Measurements from ENCODE around the gene CCDC9.

Gene CCDC9

DNA sequence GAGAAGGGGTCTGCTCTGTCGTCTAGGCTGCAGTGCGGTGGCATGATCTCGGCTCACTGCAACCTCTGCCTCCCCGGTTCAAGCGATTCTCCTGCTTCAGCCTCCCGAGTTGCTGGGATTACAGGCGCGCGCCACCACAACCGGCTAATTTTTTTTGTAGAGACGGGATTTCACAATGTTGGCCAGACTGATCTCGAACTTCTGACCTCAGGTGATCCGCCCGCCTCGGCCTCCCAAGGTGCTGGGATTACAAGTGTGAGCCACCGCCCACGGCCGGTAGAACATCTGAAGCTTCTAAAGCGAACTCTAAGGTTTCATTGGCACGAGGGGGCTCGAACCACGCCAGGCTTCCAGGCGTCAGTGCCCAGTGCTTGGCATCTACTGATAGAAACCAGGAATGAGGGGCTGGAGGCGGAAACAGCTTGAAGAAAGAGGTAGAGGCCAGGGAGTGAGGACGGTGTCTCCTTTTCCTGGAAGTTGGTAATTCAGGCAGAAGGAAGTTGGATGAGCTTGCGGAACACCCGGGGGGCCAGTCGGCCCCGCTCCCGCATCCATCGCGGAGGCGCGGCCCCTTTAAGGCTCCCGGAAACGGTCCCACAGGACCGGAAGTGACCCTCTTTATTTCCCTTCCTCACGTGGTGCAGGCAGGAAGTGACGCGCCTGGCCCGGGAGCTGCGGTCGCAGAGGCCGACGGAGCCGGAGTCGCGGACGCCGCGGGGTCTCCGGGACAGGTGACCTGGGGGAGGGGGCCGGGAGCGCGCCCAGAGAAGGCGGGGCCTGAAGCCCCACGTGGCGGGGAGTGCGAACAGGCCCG is at the start of gene CCDC9:
TSS of gene CCDC9 (plus strand) at position 647 of the 814 bp plus-strand sequence. CDS start 1,876 bp downstream, outside the sequence.
- in situ Hi-C loops (cut with MboI; ENCODE audit: low sequenced_read_pairs), result no loop called here

DNA sequence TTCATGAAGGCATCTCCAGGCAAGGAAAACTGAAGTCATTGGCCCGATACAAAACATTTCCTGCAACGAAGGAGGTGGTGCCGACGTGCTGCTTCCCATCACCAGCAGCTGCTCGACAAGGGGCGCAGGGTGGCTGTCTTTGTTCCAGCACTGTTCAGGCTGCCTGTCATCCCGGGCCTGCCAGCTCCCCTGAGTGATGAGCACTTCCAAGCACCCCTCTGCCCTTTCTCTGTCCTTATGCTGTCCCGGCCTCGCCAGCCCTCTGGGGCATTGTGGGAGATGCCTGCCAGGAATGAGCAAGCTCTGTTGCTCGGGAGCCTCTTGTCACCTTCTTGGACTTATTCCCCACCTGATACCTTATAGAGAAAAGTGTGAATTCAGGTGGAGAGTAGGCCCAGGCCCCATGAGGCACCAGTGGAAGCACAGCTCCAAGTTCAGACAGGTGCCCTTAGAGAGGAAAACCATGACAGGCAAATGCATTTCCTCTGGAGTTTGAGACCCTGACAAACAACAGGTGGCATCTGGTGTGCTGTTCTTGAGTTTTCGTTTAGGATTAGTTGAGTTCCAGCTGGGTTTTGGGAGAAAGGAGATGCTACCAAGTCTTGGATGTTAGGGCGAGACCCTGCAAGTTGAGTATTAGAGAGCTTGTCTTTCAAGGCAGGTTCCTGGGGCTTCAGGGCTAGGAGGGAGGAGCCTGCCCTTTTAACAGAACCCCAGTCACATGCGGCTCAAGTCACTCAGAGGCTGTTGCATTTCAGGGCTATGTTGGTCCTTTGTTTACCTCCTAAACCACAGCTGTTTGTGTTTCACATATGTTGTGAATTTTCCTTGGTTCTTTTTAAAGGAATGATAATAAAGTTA is 46.8 kb upstream of the CCDC9 start:
- in situ Hi-C loops (cut with MboI; ENCODE audit: low sequenced_read_pairs), result no loop called here

DNA sequence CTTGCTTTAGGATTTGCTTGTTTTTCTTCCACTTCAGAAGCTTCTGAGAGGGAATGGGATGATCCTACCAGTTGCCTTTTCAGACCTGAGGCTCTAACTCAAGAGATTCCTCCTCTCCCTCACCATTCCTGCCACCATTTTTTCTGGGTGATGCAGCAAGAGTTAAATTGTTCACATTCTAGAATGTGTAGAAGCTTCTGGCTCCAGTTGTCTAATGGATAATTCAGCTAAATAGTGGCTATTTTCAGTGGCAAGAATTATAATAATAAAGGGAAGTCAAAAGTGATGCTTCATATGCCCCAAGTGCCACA is 46.2 kb upstream of the CCDC9 start:
- in situ Hi-C loops (cut with MboI; ENCODE audit: low sequenced_read_pairs), result no loop called here

DNA sequence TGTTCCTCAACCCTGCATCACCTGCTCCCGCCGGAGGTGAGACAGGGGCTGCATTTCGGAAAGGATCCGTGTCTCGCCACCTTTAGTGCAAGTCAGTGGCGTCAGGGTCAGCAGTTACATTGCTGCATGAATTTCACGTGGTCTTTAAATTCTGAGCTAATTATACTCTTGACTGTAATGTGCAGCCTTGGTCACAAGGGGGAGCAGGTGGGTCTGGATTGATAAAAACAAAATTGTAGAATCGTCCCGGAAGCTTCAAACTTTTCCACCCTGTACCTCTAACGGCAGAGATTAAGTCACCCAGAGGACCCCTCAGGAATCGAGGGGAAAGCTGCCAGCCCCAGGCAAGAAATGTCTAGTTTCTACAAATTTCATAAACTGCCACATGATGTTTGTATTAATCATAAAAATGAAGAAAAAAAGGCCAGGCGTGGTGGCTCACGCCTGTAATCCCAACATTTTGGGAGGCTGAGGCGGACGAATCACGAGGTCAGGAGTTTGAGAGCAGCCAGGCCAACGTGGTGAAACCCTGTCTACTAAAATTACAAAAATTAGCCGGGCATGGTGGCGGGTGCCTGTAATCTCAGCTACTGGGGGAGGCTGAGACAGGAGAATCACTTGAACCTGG is 45.5 kb upstream of the CCDC9 start:
- in situ Hi-C loops (cut with MboI; ENCODE audit: low sequenced_read_pairs), result no loop called here

DNA sequence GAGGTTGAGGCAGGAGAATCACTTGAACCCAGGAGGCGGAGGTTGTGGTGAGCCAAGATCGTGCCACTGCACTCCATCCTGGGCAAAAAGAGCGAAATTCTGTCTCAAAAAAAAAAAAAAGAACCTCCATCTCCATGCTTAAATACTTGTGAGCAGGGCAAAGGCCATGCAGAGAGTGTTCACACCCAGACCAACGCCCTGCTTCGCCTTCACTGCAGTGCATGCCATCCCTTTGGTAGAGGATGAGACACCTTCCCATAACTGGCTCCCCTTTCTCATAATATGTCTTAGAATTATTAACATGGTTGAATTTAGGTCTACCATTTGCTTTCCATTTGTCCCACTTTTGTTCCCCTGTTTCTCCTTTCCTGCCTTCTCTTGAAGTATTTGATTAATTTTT is 40.7 kb upstream of the CCDC9 start:
- in situ Hi-C loops (cut with MboI; ENCODE audit: low sequenced_read_pairs), result no loop called here

DNA sequence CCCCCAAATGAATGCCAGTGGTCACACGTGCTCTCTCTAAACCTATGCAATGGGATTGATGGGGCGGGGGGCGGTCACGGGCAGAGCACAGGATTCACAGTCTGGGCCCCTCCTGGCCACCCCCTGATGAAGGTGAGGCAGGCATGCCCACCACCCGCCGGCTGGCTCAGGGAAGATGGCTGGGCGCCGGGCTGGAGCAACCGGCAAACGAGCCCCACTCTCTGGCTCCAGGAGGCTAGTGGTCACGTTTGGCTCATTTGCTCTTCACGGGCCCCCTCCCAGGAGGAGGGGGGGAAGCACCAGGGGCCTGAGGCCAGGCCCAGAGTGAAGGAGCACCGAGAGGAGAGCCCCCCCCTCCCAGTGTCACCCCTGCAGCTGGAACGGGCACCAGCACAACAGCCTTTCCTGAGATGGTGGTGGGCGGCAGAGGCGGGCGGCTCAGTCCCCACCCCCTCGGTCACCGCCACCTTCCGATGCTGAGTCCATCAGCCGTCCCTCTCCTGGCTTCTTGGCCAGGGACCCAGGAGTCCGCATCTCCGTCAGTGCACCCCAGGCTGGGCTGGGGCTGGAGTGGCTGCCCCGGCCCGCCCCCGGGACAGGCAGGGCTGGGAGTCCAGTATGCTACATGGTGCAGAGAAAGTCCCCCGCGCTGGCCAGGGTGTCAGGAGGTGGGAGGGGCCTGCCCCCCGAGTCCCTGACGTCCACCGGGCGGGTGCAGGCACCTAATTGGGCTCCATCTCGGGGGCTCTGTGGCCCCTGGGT is 35.1 kb upstream of the CCDC9 start:
- in situ Hi-C loops (cut with MboI; ENCODE audit: low sequenced_read_pairs), result no loop called here

DNA sequence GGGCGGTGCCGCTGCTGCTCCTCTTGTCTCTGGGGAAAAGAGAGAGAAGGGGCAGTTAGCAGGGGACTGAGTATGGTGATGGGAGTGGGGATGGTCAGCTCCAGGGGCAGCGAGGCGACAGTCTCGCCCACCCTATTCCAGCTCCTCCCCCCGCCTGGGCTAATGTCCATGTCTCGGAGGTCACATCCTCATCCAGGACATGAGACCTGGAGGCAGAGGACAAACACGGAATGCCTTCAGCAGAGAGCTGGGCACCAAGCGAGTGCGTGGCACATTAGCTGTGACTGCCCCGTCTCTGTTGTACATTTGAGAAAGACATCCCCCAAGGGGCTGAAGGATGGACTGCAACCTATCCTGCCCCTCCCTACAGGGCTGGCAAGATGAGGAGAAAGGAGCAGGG is 34.4 kb upstream of the CCDC9 start:
- in situ Hi-C loops (cut with MboI; ENCODE audit: low sequenced_read_pairs), result no loop called here

DNA sequence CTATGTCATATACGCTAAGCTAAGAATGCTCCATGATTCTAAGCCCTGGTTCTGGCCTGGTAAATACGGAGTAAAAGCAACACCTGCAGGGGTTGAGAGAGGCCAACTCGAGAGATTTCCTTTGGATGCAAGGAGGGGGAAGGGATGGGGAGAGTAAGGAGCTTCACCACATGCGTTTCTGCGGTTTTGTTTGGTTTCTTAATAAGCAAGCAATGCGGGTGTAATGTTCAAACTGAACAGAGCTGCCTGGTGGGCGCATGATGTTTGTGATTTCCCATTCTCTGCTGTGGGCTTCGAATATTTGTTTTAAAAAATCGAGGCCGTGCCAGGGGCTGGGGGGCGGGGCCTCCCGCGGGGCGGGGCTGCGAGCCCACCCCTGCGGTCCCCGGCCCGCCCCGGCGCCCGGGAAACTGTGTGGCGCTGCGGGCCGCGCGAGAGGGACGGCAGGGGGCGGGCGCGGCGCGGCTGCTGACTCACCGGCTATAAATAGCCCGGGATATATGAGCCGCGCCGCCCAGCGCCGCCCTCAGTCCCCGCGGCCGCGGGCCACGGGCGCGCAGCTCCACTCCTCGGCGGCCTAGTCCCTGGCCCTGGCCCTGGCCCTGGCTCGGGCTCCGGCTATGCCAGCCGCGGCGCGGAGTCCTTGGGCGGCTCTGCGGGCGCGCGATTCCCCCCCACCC is 30.4 kb upstream of the CCDC9 start:
- in situ Hi-C loops (cut with MboI; ENCODE audit: low sequenced_read_pairs), result no loop called here

DNA sequence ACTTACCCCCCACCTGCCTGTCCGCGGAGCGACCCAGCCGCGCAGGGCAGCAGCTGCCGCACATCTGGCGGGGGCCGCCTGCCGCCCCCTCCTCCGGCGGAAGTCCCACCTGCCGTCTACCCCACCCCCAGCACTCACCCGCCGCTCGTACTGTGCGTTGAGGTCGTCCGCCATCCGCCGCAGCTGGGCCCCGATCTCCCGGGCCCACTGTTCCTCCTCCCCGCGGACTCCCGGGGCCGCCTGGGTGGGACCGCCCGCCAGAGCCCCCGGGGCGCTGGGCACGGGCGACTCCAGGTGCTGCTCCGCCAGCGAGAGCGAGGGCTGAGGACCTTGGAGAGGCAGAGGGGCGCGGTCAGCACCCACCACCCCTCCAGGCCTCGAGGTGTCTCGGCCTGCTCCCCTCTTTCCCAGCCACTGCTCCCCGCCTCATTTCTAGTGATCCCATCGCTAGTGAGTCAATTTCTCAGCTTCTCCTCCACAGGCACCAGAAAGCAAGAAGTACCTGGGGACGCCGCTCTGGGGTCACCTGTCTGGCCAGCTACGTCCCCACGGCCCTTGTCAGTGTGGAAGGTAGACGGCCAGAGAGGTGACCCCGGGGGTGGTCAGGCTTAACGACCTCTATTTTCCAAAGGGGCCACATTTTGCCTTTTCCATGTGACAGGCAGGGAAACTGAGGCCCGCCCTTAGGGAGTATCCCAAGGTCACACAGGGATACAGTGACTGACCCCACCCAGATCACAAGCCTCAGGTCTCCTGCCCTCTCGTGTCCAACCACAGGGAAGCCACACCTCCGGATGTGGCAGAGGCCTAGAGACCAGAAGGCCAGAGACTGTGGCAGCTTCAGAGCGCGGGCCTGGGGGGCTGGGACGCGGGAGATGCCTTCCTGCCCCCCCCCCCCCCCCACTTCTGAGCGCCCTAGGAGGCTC is 29.6 kb upstream of the CCDC9 start:
- in situ Hi-C loops (cut with MboI; ENCODE audit: low sequenced_read_pairs), result no loop called here

DNA sequence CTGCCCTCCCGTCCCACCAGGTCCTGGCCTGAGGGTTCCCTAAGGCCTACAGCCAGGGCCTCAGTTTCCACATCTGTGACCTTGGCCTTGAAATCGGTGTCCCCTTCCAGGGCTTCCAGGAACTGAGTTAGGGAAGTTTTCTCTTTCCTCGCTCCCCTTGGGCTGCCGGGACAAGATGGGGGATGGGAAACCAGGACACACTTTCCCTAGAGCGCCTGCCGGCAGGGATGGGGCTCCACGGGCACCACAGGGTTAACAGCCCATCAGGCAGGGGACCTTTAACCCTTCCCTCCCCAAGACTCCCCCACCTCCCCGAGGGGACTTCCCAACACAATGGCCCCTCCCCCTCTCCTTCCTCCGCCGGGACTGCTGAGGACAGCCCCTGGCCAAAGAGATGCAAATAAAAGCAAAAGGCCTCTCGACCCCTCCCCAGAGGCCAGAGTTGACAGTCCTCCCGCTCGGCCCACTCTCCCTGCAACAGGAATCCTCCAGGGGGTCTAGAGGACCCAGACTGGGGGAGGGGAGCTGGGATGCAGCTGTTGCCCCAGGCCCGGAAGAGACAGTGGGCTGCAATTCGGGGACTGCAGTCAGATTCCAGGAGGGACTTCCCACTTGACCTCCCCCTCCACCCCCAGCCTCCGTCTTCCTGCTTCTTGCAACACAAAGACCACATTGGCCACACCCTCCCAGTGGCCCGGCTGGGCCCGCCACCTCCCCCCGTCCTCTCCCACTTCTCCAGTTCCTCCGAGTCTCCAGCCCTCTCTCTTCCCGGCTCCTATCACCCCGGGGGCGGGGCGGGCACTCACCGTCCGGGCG is 28.8 kb upstream of the CCDC9 start:
- in situ Hi-C loops (cut with MboI; ENCODE audit: low sequenced_read_pairs), result no loop called here

DNA sequence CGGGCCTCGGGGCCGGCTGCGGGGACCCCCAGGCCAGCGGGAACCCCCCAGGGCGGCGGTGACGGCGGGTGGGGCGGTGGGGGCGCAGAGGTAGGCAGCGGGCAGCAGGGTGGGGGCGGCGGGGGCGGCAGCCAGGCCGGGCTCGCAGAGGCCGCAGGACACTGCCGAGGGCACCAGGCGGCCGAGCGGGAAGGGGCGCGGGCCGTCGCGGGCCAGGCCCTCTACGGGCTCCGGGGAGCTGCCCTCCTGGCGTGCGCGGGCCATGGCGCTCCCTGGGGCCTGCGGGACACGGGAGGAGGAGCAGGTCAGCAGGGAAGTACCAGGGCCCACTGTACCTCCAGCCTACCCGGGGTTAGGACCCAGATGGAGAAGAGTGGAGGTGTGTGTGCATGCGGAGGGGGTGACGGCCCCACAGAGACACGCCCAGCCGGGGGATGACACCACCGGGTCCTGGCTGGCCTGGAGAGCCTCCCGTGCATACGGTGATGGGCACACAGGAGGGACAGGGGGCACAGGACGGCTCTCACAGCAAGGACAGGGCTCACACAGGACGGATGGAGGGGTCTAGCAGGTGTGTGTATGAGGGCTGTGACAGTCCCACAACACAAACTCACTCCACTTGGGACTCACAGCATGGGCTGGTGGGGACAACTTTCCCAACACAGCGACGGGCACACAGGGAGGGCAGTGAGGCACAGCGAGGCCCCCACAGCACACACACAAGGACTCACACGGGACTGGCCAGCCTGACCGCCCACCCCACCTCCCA is 28.0 kb upstream of the CCDC9 start:
- in situ Hi-C loops (cut with MboI; ENCODE audit: low sequenced_read_pairs), result no loop called here

DNA sequence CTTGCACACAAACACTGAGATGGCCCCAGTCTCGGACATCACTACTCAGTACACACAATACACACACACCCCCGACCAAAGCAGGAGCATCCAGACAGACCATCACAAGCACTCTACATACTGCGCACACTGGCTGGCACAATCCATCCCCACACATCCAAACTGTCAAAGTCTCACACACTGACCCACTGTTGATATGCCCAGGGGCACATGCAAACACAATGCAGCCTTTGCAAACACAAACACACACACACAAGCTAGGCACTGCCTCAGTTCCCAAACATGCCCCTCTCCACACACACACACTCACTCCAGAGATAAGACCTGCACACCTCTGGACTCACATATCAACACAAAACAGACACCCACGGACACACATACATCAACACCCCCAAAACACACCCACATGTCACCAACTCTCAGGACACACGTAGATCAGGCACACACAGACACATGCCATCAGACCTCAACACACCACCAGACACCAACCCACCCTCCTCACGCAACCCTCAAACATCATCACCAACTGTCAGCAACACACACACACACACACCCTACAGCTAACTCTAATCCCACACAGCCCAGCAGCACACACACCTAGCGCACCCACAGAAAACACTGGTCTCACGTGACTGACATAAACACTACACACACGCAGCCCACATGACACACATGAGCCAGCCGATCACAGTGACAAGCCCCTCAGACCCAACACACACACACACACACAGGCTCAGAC is 27.2 kb upstream of the CCDC9 start:
- in situ Hi-C loops (cut with MboI; ENCODE audit: low sequenced_read_pairs), result no loop called here

DNA sequence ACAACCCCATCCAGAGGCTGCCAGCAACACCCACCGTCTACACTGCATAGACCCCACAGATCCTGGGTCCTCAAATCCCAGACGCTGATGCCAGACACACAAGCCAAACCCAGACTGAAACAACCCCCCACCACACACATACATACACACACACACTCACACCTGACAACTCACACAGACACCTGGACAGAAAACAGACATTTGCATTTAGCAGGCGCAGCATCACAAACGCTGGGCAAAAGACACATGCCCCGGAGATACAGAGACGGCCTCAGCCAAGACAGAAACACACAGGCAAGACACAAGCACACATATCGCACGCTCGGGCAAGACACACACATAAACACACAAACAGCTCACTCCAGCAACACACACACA is 26.7 kb upstream of the CCDC9 start:
- in situ Hi-C loops (cut with MboI; ENCODE audit: low sequenced_read_pairs), result no loop called here

DNA sequence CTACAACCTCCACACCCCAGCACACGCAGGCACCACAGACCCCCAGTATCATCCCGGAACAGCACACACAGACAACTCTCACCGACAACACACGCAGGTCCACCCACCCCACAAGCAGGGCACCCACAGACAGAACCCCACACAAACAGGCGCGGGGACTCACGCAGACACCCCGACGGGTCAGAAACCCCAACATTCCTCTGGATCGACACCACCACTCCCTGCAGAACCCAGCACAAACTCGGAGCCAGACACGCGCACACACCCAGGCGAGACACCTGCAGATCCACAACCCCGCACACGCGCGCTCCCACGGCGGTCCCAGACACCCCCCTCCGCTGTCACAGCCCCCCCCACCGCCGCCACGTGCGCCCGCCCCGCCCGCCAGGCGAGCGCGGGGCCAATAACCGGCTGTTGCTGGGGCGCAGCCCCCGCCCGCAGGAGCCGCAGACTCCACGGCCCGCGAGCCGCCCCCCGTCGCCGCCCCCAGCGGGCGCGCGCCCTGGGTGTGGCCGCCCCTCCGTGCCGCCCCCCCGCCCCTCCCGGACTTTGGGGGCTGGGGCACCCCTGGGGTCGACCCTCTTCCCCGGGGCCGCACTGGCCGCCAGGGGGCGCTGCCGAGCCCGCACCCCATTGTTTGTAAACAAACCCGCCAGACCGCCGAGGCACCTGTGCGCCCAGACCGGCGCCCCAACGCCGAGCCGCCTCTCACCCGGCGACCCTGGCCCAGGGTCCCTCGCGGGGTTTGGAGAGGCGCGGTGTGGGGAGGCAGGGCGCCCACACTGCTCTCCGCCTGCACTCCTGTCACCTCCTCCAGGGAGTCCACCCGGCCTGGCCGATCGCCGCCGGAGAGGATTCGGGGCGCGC is 26.0 kb upstream of the CCDC9 start:
- in situ Hi-C loops (cut with MboI; ENCODE audit: low sequenced_read_pairs), result no loop called here

DNA sequence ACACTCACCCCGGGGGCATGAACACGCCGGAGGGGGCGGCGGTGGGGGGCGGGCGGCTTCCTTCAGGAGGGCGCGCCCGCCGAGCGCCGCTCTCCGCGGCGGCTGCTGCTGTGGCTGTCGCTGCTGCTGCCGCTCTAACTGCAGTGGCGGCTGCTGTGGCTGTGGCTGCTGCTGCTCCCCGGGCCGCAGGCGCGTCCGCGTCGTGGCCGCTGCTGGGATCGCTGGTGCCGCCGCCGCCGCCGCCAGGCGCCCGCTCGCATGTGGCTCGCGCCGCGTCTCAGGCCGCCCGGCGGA is 25.5 kb upstream of the CCDC9 start, which contains the start of gene BBC3:
TSS of gene BBC3 (minus strand) at position 279 of the 294 bp plus-strand sequence. CDS start 2,768 bp downstream, outside the sequence.
- in situ Hi-C loops (cut with MboI; ENCODE audit: low sequenced_read_pairs), result no loop called here

All from HL-60/S4 treated with phorbol 12-myristate 13-acetate at 8.2 ng/mL for 4 days and 3 days (cell line).